Limb (tissue), 2 donors: ENCODE results near the gene USP21.

Experiments used
- DNase-seq, 2 donors: peaks; one replicate each; pipeline ENCODE4 v3.0.0-alpha.2; 2016; ENCODE audit errors: extremely low spot score in 2 of 2

Gene USP21

DNA sequence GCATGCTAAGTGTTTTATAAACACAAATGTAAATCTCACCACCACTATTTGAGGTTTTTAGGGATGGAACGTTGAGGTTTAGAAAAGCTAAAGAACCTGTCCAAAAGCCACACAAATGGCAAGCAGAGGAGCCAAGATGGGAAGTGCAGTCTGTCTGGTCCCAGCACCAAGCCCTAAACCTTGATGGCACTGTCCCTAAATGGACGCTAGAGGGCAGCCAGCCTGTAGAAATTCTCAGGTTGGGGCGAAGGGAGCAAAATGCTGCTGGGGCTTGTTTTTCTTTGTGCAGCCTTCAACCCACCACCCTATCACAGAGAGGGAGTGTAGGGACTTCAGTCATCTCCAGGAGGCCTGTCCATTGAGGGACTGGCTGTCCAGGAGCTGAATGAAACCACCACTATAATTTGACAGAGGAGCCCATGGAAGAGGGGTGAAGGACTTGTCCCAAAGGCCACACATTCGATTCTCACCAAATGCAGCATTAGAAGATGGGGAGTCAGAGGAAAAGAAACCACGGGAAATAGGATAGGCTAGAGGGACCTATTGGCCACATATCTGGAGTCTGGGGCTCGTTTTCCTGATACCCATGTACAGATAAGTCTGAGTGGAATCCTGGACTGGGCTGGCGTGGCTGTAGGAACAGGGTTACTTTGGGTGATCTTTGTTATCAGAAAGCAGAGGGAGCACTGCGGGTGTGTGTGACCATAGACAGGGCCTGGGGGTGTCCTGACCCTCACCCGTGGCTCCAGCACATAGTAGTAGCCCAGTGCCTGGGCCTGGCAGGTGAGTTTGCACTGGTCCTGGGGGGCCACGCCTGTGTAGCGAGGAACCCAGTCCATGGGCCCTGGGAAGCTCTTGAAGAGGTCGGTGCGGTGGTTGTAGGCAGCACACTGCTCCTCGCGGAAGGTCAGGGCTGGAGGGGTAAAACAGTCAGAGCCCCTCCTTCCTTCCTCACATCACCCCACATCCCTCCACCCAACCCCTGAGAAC is 33.5 kb downstream of the USP21 start:
- DNase-seq = peak; percentile 72 to 79

DNA sequence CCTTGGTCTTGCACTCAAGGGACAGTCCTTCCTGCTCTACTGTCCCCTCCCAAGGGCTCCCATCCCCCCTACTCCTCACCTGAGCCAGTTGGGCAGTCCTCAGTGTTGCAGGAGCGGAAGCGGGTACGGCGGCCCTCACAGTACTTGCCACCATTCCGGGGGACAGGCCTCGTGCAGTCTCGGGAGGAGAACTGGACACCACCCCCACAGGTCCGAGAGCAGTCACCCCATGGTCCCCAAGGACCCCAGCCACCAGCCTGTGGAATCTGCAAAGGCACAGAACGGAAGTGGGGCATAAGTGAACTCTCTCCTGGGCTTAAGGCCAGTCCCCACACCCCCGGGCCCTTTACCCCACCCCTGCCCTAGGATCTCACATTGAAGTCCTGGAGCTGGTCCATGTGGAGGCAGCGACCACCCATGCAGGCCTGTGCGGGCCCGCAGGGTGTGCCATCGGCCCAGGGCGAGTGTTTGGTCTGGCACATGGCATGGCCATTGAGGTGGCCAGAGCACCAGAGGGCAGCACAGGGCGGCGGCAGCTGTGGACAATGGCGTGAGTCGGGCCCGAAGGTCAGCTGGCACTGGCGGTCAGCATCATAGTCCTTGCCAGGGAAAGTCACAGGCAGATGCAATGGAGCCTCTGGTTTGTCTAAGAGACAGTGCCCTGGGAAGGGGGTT is 34.4 kb downstream of the USP21 start:
- DNase-seq = no peak

DNA sequence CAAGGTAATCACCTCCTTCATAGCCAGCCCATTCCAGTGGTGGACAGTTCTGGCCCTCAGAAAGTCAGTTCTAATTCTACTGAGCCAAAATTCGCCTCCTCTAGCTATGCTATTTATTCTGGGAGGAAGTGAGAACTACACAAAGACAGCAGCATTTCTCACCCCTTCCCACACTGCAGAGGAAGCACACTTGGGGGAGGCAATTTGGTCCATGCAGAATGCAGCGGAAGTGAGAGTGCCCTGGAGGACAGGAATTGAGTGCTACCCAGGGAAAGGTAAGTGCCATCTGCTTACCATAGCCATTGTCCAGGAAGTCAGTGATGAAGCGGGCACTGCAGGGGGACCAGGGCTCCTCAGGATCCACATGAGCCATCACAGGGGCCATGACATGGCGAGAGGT is 35.9 kb downstream of the USP21 start:
- DNase-seq = no peak

DNA sequence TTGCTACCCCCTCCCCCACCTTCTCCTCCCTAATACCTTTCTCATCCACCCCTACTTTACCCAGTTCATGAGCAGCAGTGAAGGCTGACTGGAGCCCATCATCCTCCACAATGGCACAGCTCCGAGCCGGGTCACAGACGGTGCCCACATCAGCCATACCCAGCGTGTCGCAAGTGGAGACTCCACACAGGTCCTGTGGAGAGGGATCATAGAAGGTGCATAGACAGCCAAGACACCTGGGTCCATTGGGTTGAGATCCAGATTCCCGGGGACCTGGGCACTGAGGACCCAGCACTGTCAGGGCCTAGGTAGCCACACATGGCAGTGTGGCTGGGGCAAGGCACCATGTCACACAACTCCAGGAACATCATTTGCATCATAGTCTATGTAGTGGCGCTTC is 36.8 kb downstream of the USP21 start:
- no peak for DNase-seq

DNA sequence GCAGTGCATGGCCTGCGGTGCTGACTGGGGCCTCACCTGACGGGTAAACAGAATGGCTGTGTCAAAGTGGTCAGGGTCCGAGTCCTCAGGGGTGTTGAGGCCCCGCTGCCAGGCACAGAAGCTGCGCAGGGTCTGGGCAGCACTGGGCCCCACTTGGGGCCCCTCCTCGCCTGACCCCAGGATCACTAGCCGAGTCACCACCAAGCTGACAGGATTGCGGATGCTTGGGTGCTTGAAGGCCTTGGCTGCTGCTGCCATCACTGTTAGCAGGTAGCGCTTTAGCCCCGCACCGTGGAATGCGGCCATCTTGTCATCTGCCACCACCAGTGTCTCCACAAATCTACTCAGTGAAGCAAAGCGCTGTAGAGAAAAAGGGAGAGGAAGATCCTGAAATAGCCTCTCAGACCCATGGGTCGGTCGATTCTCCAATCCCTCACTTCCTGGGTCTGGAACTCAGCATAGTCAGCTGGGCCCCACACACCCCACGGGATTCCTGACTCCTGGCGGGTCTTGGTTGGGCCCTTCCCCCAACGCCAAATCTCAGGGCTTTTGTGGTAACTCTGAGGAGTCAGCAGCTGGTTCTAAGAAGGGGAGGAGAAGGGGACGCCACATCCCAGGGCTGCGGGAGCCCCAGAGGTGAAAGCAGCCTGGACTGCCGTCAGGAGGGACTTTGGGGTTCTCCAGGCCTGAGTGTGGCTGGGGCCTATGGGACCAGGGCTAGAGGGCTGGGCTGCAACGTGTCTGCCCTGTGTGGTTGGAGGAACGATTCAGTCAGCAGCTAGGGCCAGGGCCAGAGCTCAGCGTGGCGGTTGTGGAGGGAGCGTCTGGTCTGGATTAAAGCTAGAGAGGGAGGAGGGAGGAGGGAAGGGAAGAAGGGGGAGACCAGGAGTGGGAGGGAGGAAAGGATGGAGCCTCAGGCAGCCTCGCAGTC is 37.5 kb downstream of the USP21 start:
- DNase-seq = peak; percentile 74 to 83

DNA sequence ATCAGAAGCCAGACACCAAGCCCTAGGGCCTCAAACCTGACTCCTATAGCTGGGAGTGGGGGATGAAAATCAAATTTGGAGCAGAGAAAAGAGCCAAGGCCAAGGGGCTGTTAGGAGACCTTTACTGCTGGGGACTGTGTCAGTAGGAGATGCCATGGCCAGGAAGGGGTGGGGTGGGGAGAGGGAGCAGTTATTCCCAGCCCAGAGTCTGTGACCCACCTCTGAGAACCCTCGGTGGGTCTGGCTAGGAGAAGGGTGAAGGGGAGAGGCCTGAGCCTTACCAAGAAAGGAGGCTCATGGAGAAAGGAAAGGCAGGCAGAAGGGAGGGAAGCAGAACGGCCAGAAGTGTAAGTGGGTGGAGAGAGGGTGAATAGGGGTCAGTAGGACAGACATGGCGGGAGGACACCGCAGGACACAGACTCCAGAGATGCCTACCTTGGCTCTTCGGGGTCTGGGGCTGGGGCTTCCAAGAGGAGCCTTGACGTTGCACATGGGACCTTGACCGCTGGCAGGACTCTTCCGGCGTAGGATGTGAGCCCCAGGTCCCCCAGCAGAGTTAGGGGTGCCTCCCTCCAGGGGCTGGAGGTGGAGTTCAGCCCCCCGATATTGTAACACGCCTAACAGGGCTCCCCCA is 38.4 kb downstream of the USP21 start:
- DNase-seq = no peak

DNA sequence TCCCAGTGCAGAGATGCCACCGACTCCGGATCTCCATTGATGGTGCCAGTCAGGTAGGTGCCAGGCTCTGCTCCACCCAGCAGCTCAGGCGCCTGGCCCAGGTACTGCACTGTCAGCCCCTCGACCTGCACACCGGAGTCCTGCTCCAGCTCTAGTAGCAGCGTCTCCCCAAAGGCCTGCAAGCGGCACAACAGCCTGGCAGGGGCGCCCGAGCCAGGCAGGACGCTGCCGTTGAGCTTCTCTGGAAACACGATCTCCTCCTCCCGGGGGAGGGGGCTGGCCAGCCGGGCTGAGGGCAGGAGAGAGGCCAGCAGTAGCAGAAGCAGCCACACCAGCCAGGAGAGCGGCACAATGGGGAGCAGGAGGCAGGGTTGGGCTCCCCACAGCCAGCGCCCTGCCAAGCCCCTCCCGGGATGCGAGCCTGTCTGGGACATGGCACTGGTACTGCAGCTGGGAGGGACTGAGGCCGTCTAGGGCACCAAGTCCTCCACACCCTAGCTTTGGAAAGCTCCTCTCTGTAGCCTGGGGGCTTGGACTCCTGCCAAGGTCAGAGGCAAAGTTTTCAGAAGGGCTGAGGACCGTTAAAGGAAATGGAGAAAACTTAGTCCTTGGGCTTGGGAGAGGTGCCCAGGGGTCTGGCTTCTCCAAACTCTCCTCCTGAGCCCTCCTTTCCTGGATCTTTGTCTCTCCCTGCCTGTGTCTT is 39.0 kb downstream of the USP21 start:
- peak; percentile 34 to 69 for DNase-seq

DNA sequence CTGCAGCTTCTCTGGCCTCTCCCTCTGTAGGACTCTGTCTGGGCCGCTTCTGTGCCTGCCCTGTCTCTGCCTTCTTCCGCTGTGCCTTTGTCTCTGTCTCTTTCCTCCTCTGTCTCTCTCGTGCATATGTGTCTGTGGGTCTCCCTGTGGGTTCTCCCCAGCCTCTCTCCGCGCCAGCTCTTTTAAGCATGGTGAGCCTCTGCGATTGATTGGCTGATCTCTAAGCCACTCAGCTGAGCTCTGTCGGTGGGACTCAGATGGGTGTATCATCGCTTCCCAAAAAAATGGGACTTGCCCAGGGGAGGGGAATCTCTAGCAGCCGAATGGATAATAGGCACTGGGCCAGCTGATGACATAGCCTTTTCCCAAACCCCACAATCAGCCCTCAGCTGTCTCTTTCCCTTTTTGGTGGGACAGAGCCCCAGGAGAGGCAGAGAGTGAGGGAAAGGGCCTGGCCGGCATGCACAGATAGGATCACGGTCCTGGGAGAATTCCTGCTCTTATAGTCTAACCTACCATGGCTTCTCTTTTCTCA is 39.7 kb downstream of the USP21 start, which contains the start of gene ADAMTS4:
TSS of gene ADAMTS4 (minus strand) at position 158 of the 535 bp plus-strand sequence. CDS start 427 bp downstream, outside the sequence.
- peak; percentile 72 to 77 for DNase-seq

DNA sequence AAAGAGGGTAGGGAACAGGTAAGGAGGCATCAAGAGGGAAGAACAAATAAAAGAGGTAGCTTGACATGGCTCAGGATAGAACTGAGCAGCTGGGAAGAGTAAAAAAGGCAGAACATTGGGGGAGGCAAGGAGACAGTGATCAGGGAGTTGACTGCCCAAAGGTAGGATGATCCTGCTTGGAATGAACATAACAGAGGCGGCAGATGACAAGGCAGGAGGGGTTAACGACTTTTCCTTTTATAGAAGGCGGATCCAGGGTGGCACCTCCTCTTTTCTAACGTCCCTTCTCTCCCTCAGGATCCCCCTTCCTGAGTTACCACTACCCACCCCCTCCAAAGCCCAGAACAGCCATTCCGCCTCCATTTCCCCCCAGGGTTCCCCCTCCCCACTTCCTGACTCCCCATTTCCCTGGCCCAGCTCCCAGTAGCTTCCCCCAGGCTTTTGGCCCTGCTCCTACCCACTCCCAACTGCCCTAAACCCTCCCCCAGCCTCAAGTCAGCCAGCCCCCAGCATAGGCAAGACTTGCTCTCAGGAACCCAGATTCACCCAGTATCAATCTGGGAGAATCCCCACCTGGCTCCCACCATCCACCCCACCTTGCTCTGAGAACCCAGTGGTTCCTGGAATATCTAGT is 40.3 kb downstream of the USP21 start:
- DNase-seq = peak; percentile 27 to 55

DNA sequence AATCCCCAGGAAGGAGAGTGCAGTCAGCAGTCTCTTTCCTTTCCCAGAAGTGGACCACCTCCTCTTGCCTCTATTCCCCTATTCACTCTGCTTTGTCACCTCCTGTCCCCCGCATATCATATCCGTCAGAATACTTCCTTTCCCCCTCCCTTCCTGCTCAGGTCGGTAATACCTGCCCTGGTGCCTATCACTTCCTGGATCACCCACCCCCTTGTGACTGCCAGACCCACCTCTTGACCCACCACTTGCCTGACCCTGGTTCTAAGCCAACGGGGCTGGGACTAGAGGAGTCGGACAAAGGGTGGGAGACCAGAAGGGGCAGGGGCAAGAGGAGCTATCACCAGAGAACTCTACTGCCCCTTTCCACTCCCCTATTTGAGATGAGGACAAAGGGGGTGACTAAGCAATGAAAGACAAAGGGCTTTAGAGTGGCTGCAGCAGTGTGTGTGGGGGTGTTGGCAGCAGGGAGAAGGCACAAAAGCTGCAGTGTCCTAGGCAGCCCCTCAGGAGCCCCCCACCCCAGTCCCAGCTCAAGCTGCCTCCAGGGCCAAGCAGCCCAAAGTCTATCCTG is 41.2 kb downstream of the USP21 start:
- DNase-seq = no peak

DNA sequence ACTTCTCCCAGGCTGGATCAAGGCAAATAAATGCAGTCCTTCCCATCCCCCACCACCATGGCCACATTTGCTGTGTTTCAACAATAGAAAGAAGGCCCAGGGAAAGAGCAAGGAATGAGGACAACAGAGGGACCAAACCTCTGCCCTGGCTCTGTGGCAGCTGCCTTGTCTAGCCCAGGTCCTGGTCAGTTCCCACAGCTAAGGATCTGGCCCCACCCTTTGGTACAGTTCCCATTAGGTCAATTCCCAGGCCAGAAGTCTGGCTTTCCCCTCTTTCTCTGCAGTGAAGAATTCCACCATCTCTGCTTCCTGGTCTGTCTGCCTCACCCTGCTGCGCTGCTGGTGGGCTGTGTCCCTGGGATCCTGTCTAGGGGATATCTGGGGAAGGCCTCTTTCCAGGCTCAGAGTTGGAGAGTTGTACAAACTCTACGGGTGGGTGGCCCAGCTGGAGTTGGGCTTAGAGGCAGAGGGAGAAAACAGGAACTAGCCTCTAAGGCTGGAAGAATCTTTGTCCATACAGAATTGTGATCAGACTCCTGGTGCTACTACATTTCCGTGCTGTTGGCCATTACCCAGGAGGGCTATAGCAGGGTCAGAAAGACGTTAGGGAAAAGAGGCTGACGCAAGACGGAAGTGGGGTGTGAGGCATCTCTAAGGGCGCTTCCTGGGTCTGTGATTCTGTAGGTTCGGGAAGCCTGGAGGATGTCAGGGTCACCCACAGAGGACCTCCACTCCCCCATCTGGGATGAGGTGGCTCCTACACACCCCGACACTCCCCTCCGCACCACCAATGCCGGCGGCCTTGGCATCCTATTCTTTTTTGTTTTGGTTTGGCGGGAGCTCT is 41.9 kb downstream of the USP21 start:
- peak in 1 of 2 donors; percentile 48 for DNase-seq

DNA sequence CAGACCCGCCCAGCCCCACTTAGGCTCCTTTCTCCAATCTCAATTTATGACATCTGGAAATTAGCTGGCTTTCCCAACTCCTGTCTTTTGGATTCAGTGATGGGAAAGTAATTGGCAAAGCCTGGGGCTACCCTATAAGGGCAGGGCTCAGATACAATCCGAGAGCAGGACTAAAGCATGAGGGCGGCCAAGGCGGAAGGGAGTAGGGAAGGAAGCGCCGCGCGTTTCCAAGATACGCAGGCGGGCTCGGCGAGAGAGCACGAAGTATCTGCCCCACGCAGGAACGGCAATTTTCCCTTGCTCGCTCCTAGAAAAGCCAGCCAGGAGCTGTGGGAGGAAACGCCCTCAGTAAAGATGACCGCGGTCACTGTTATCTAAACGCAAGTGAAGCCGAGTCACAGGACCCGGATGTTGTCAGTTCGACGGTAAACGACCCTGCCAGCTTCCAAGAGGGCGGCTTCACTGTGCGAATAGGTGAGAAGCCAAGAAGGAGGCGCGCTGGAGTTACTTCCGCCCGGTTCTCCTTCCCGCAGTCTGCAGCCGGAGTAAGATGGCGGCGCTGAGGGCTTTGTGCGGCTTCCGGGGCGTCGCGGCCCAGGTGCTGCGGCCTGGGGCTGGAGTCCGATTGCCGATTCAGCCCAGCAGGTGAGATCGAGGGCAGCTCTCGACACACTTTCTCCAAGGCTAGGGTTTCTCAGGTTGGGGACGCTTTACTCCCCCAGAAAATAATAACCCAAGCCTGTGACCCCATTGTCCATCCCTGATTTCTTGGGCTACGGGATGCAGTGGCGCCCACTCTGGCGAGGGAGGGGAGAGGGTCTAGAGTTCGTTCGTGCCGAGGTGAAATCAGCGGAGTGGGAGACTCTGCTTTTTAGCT is 42.8 kb downstream of the USP21 start, which contains the start of gene NDUFS2:
TSS of gene NDUFS2 (plus strand) at position 532 of the 877 bp plus-strand sequence. CDS start at position 551, 19 bp downstream.
- DNase-seq = peak; percentile 96 to 99

DNA sequence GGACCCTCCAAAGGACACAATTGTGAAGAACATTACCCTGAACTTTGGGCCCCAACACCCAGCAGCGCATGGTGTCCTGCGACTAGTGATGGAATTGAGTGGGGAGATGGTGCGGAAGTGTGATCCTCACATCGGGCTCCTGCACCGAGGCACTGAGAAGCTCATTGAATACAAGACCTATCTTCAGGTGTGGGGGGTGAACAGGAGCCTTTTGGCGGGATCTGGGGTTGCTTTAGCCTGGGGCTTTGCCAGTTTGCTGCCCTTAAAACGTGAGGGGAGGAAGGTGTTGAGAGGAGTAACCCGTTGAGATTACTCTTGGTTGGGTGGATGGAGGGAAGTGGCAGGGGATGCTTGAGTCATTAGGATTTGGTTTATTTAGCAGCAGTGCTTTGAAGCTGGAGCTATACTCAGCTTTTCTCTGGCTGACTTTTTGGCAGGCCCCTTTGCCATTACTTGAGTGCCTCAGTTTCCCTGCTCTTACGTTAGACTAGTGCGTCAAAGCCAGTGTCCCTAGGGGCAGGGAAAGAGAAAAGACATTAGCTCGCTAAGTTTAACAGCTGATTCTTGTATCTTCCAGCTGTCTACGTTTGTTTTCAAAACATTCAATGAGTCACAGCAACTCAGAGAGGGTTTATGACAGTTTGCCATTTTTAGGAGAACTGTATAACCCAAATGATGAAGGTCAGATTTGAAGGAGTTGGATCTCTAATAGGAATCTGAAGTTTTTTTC is 47.3 kb downstream of the USP21 start:
- no peak for DNase-seq

DNA sequence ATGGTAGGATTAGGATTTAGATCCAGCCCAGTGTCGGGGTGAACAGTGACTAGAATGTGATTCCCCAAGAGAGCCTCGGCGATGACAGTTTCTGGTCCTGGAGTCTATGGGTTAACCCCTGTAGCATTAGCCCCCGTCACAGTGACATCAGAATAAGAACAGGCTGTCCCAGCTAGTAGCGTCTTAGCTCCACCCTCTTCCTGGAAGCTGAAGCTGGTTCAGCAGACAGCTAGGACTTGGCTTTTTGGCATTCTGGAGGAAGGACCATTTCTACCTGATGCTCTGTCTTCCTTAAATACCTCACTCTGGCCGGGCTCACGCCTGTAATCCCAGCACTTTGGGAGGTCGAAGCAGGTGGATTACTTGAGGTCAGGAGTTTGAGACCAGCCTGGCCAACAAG is 47.9 kb downstream of the USP21 start:
- no peak for DNase-seq

DNA sequence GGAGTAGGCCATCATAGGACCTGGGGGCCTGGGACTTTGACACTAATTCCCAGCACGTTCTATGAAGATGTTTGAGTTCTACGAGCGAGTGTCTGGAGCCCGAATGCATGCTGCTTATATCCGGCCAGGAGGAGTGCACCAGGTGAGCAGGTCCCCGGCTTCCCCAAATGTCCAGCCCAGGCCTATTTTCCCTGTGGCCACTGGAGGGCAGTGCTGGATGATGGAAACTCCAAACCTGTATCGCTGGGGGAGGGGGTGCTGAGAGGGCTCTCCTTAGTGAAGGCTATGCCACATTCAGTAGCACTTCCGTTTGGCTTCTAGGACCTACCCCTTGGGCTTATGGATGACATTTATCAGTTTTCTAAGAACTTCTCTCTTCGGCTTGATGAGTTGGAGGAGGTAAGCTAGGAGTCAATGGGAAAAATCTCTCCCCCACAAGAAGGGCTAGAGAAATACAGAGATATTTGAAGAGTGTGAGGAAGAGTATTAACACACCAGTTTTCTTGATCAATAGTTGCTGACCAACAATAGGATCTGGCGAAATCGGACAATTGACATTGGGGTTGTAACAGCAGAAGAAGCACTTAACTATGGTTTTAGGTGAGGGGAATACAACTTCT is 50.6 kb downstream of the USP21 start:
- DNase-seq = peak in 1 of 2 donors; percentile 81

DNA sequence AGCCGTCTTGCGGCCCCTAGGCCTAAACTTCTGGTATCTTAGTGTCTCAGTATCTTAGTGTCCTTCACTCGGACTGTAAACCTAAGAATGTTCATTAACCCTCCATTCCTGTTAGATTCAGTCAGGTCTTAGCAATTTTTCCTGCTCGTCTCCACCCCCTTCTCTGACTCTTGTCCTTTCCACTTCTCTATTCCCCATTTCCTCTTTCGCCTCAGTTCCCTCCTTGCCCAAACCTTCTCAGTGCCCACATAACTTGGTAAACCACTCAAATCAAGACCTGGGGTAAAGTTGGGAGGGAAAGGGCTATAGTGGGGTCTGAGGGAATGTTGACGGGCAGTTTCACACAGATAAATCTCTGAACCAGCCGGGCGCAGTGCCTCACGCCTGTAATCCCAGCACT is 55.1 kb downstream of the USP21 start:
- DNase-seq = no peak
